ENCODE data around the gene GJC2.

- TF ChIP-seq CTCF (IDR thresholded peaks at IDR 0.05) (no peak), POLR2A (IDR thresholded peaks at IDR 0.05) (no peak)
These were observed 43.0 kb upstream of the GJC2 start for GRCh38 chr1:228106800-228107054.

Data from breast epithelium (tissue), 3 donors.